GM12801 (cell line): ENCODE data around the gene ACAA2.

Experiments
- TF ChIP-seq, protein P1 (sequence below): IDR thresholded peaks from one replicate; pipeline ENCODE4 v1.5.1; 2011; ENCODE audit warnings: control low read depth; ENCODE audit not compliant: insufficient read length; ENCODE audit errors: extremely low read depth

Gene ACAA2

DNA sequence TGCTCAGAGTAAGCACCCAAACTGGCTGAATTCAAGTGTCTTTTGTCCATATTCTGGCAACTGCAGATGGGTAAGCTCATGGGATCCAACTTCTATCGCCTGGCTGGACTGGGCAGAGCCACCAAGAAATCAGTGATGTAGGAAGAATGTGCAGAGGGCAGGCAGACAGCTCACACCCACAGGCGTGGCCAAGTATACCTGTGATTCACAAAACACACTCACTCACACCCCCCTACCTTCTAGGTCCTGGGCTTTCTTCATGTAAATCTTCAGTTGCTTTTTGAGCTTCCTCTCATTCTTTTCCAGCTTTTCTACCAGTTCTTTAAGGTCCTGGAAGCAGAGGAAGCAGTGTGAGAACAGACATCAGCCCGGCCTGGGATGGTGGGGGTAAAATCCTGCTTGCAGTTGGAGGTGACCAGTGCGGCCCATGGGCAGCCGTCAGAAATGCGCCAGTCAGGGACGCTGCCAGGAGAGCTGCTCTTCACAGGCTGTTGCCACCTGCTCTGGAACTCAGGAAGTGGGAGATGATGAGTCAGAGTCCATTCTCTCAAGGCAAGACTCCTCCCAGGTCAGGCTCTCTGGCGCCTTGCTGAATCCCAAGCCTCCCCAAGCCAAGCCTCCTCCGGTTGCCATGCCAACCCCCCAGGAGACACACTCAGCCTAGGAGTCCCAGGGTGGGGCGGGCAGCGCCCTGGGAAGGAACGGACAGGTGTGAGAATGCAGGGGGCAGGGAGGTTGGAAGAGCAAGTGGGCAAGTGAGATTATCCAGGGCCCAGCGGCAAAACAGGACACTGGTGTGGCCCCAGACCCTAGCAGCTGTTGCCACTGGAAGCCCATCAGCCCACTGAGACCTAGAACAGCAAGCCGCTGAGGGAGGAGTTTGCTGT is 36.2 kb upstream of the ACAA2 start:
- TF ChIP-seq, protein P1, sequence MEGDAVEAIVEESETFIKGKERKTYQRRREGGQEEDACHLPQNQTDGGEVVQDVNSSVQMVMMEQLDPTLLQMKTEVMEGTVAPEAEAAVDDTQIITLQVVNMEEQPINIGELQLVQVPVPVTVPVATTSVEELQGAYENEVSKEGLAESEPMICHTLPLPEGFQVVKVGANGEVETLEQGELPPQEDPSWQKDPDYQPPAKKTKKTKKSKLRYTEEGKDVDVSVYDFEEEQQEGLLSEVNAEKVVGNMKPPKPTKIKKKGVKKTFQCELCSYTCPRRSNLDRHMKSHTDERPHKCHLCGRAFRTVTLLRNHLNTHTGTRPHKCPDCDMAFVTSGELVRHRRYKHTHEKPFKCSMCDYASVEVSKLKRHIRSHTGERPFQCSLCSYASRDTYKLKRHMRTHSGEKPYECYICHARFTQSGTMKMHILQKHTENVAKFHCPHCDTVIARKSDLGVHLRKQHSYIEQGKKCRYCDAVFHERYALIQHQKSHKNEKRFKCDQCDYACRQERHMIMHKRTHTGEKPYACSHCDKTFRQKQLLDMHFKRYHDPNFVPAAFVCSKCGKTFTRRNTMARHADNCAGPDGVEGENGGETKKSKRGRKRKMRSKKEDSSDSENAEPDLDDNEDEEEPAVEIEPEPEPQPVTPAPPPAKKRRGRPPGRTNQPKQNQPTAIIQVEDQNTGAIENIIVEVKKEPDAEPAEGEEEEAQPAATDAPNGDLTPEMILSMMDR: no peak

GRCh38 chr18:49848115-49848514 is 34.8 kb upstream of the ACAA2 start:
- TF ChIP-seq, protein P1: no peak

- TF ChIP-seq, protein P1: no peak
Observed at GRCh38 chr18:49847524-49847923, 34.2 kb upstream of the ACAA2 start.

GRCh38 chr18:49846718-49847470 is 33.6 kb upstream of the ACAA2 start:
- TF ChIP-seq, protein P1: no peak

GRCh38 chr18:49846361-49846662 is 33.0 kb upstream of the ACAA2 start:
- TF ChIP-seq, protein P1: no peak

GRCh38 chr18:49845629-49846360 is 32.5 kb upstream of the ACAA2 start:
- TF ChIP-seq, protein P1: no peak

DNA sequence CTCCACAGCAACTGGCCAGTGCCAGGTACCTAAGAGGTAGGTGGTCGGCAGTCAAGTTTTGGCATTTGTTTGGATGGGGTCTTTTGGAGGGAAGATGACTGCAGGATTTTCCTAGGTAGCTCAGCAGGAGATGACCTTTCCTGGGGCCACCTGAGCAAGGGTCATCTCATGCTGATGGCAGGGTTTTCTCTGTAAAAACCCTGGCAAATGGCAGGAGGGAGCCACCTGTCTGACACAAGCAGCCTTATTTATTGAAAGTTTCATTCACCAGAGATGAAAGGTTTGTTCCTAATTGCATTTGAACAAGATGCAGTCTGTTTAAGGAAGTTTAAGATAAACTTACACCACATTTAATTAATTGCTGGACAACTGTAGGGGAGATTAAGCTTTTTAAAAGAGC is 31.6 kb upstream of the ACAA2 start:
- TF ChIP-seq, protein P1: no peak
